Muscle of leg (tissue), 11 donors: ENCODE data around the gene ZNF324. TPM values are rescaled to one million over a fixed set of nuclear protein-coding genes. Genes with fewer than 3 reads are reported as not detected.

Experiments
- DNase-seq: peaks from one replicate; pipeline ENCODE4 v3.0.0; 2013
- H3K27ac ChIP-seq: one replicate; pipeline ENCODE4 v1.5.1; 2013; ENCODE audit warnings: mild to moderate bottlenecking, low read length, control low read depth
- H3K27me3 ChIP-seq: one replicate; pipeline ENCODE4 v1.6.1; 2013; ENCODE audit warnings: low read length; ENCODE audit not compliant: control insufficient read depth, insufficient read depth
- H3K36me3 ChIP-seq: one replicate; pipeline ENCODE4 v1.6.1; 2013; ENCODE audit warnings: low read length; ENCODE audit not compliant: control insufficient read depth, insufficient read depth
- H3K4me1 ChIP-seq: one replicate; pipeline ENCODE4 v1.6.1; 2013; ENCODE audit warnings: low read length; ENCODE audit not compliant: control insufficient read depth, insufficient read depth
- H3K4me3 ChIP-seq: one replicate; pipeline ENCODE4 v1.5.1; 2013; ENCODE audit warnings: low read length, control low read depth
- H3K9me3 ChIP-seq: replicated peaks from 2 replicates; pipeline ENCODE4 v1.6.1; 2013; ENCODE audit warnings: low read depth, low read length; ENCODE audit not compliant: control insufficient read depth
- WGBS: methylation state at CpG from one replicate; pipeline ENCODE4 v1.1.5; 2013; ENCODE audit warnings: missing lambda C conversion rate; ENCODE audit not compliant: insufficient coverage; 5-methylcytosine and 5-hydroxymethylcytosine counted together
- polyA plus RNA-seq, 8 donors: library from polyadenylated mRNA; unstranded; fragments of 120-200 nt; gene quantifications; one replicate each; pipeline versions ENCODE4 v1.2.1 to v1.2.3, GENCODE V29; 2013; ENCODE audit warnings: inconsistent platforms in 1 of 8, low replicate concordance in 1 of 8; ENCODE audit not compliant: insufficient read length in 8 of 8, insufficient read depth in 1 of 8
- total RNA-seq: library from RNA; stranded (reverse); fragments of 120-200 nt; gene quantifications from one replicate; pipeline ENCODE4 v1.2.4, GENCODE V29; 2013

Gene ZNF324
- total and polyA plus RNA-seq, 9 donors: 4.8 to 7.3 (median 6.0) TPM

- H3K9me3 ChIP-seq: no peaks in the 10 kb centered on the region
- H3K27ac ChIP-seq: peak overlapping the region; percentile 42
- H3K4me3 ChIP-seq: peak overlapping the region; percentile 43
- no peaks in the 10 kb centered on the region for H3K27me3 ChIP-seq
- H3K4me1 ChIP-seq: peaks cover 28% of the 10 kb centered on the region
- 10% methylated on average over 43 of the region's 66 CpGs for WGBS
- H3K36me3 ChIP-seq: peaks cover 35% of the 10 kb centered on the region
- peak; percentile 91 for DNase-seq
These were observed 47.0 kb downstream of the ZNF324 start for GRCh38 chr19:58513694-58514563.

- Histone ChIP-seq H3K27ac (no peak overlapping the region), H3K9me3 (no peaks in the 10 kb centered on the region), H3K4me1 (peaks cover 28% of the 10 kb centered on the region), H3K27me3 (no peaks in the 10 kb centered on the region), H3K4me3 (peak overlapping the region; percentile 43), H3K36me3 (peaks cover 35% of the 10 kb centered on the region)
- WGBS: 0% methylated on average over 1 of the region's 3 CpGs
- DNase-seq: no peak
These were observed 47.7 kb downstream of the ZNF324 start for GRCh38 chr19:58514564-58515022.

GRCh38 chr19:58515259-58515658, 48.4 kb downstream of the ZNF324 start:
- no peaks in the 10 kb centered on the region for H3K27me3 ChIP-seq
- no peak for DNase-seq
- no peak overlapping the region for H3K27ac ChIP-seq
- H3K36me3 ChIP-seq: peaks cover 35% of the 10 kb centered on the region
- peaks cover 33% of the 10 kb centered on the region for H3K4me1 ChIP-seq
- no peaks in the 10 kb centered on the region for H3K9me3 ChIP-seq
- no CpG with 5 or more reads among the region's 2 CpGs for WGBS
- no peak overlapping the region for H3K4me3 ChIP-seq

GRCh38 chr19:58516246-58516836, 49.5 kb downstream of the ZNF324 start:
- Histone ChIP-seq H3K4me3 (no peak overlapping the region), H3K4me1 (peaks cover 37% of the 10 kb centered on the region), H3K27ac (no peak overlapping the region), H3K36me3 (peaks cover 35% of the 10 kb centered on the region), H3K27me3 (no peaks in the 10 kb centered on the region), H3K9me3 (no peaks in the 10 kb centered on the region)
- WGBS: 84% methylated on average over 25 of the region's 25 CpGs
- no peak for DNase-seq

- WGBS: 90% methylated on average over 62 of the region's 65 CpGs
- Histone ChIP-seq H3K9me3 (no peaks in the 10 kb centered on the region), H3K4me3 (no peak overlapping the region), H3K36me3 (peaks cover 35% of the 10 kb centered on the region), H3K27me3 (no peaks in the 10 kb centered on the region), H3K4me1 (peaks cover 37% of the 10 kb centered on the region), H3K27ac (no peak overlapping the region)
- no peak for DNase-seq
These were observed 50.3 kb downstream of the ZNF324 start for GRCh38 chr19:58516964-58517833.

- peaks cover 37% of the 10 kb centered on the region for H3K4me1 ChIP-seq
- H3K27ac ChIP-seq: peak overlapping the region; percentile 98
- no peaks in the 10 kb centered on the region for H3K27me3 ChIP-seq
- peaks cover 25% of the 10 kb centered on the region for H3K36me3 ChIP-seq
- H3K4me3 ChIP-seq: peak overlapping the region; percentile 81
- no peaks in the 10 kb centered on the region for H3K9me3 ChIP-seq
- DNase-seq: no peak
- WGBS: 2% methylated on average over 17 of the region's 22 CpGs
These were observed 51.6 kb downstream of the ZNF324 start for GRCh38 chr19:58518256-58519086.

- Histone ChIP-seq H3K27me3 (no peaks in the 10 kb centered on the region), H3K4me1 (peaks cover 37% of the 10 kb centered on the region), H3K4me3 (peak overlapping the region; percentile 81), H3K36me3 (peaks cover 22% of the 10 kb centered on the region), H3K27ac (peak overlapping the region; percentile 98), H3K9me3 (no peaks in the 10 kb centered on the region)
- DNase-seq: peak; percentile 85
- 0% methylated on average over 14 of the region's 14 CpGs for WGBS
These were observed 52.1 kb downstream of the ZNF324 start for GRCh38 chr19:58519087-58519354.

- WGBS: under 1% methylated on average over 87 of the region's 87 CpGs
- Histone ChIP-seq H3K9me3 (no peaks in the 10 kb centered on the region), H3K36me3 (peaks cover 22% of the 10 kb centered on the region), H3K27me3 (no peaks in the 10 kb centered on the region), H3K4me3 (peak within 1 kb of the TSS; percentile 81), H3K4me1 (peaks cover 33% of the 10 kb centered on the region), H3K27ac (peak within 1 kb of the TSS; percentile 98)
- peak; percentile 99 for DNase-seq
These were observed 52.7 kb downstream of the ZNF324 start, which contains the start of gene ZBTB45 for GRCh38 chr19:58519355-58520256. ZBTB45 (minus strand) TSS chr19:58519810; CDS start chr19:58517673, 2,137 bp downstream.

GRCh38 chr19:58520257-58520599, 53.3 kb downstream of the ZNF324 start:
- WGBS: 0% methylated on average over 1 of the region's 7 CpGs
- peak overlapping the region; percentile 81 for H3K4me3 ChIP-seq
- peaks cover 22% of the 10 kb centered on the region for H3K36me3 ChIP-seq
- no peaks in the 10 kb centered on the region for H3K9me3 ChIP-seq
- peaks cover 31% of the 10 kb centered on the region for H3K4me1 ChIP-seq
- H3K27me3 ChIP-seq: no peaks in the 10 kb centered on the region
- no peak for DNase-seq
- H3K27ac ChIP-seq: peak overlapping the region; percentile 98
